HG03469 (cell line): ENCODE data around the gene NFKBIZ.
"Not testable (repeated sequence)": the region's sequence is repeated elsewhere in the genome, so short reads cannot be mapped to it uniquely, and the experiment has no call there.

Source experiments
- ATAC-seq: cut with Tn5 transposase; IDR thresholded peaks from one replicate; pipeline ENCODE4 v1.9.1; 2021; ENCODE audit warnings: mild to moderate bottlenecking, moderate library complexity, moderate number of reproducible peaks; ENCODE audit not compliant: unreplicated experiment

The NFKBIZ gene

DNA sequence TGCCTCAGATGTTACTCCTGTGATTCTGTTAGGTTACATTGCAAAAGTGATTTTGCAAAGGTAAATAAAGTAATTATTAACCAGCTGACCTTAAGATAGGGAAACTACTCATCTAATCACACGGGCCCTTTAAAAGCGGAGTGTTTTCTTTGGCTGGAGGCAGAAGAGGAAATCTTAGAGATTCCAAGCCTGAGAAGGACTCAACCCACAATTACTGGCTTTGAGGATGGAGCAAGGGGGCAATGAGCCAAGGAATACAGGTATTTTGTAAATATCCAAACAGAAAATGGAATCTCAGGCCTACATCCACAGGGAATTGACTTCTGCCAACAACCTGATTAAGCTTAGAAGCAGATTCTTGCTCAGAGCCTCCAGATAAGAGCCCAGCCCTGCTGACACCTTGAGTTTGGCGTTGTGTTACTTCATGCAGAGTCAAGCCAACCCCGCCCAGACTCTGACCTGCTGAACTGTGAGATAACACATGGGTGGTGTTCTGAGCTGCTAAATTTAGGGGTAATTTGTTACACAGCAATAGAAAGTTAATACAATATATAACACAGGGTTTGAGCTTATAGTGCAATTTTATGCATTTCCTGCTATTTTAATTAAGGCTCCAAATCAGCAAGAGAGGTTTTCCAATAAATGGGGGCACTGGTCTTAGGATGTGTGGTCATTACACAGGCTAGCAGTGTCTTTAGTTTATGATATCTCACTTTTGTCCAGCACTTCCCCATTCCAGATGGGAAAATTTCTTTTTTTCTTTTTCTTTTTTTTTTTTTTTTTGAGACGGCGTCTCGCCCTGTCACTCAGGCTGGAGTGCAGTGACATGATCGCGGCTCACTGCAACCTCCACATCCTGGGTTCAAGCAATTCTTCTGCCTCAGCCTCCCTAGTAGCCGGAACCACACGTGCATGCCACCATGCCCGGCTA lies 19.5 kb downstream of the NFKBIZ start:
- no peak for ATAC-seq

DNA sequence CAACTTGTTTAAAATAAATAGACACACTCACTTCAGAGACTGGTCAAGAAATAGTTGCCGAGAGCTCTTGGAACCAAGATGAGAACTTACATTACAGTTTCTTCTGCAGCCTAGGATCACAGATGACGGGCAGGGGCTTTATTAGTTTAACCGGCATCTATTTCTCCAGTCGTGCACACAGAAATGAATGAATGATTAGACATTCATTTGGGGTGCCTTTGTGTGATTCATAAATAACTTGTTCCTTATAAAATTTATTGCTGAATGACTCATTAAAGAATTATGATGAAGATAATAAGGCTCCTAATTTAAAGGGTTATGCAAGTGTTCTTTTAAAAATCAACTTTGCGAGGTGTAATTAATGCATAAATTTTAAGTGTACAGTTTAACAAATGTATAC lies 20.8 kb downstream of the NFKBIZ start:
- ATAC-seq = no peak

DNA sequence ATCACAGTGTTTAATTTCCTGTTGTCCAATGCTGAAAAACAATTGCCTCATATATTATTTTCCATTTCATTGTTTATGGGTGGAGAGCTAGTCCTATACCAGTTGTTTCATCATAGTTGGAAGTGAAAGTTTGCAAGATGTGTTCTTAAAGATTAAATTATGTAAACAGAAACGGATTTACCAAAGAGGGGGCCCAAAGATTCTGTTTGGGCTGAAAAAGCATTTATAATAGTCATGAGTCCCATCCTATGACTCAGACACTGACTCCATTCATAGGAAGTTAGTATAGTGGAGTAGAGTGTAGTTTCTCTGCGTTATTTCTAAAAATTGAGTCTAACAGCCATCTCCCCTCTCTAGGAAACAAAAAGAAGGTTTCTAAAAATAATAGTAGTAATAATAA lies 24.3 kb downstream of the NFKBIZ start:
- ATAC-seq = no peak

DNA sequence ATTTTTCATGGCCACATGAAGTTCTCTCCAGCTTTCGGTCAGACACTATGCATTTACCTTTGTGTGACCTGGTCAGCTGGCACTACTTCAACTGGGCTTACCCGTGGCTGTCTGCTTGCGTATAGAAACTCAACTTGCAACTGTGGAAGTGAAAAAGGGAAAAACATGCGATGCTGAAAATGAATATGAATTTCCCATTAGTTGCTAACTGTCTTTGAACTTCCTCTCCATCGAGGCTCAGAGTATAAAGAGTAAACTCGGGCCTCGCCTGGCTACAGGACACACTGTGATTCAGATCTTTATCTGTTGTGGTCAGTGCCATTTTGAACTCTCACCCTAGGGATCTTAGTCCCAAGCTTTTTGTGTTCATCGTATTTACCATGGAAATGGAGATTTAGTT lies 26.8 kb downstream of the NFKBIZ start:
- no peak for ATAC-seq

DNA sequence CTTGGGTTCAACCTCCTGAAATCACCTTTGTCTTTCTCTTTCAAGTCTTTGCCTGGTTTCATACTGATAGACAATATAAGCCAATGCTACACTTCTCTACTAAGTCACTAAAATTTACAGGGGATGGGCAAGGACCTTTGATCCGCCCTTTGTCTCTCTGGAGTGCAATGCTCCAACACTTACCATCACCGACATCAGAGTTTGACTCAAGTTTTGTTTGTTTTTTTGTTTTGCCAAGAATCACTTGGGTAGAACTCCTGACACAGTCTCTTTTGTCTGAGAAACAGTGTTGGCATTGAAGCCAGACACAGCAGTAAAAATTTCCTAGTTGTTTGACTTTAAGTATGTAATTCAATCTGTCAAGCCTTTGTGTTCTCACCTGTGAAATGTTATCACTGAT lies 29.3 kb downstream of the NFKBIZ start:
- no peak for ATAC-seq

DNA sequence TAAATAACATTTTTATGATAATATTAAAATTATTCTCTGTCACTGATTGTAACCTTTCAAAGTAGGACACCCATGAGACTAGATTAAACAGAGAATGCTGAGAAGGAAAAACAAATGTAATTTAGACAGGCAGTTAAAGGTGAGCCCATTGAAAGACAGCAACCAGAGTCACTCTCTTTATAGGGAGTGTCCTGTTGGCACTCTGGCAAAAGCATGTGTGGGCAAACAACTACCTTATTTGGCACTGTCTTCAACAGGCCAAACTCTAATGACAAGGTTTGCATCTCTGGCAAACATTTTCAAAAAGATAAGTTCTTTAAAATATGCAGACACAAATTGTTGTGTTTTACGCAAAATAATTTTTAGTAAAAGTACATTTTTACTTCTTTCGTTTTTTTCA lies 29.8 kb downstream of the NFKBIZ start:
- no peak for ATAC-seq

DNA sequence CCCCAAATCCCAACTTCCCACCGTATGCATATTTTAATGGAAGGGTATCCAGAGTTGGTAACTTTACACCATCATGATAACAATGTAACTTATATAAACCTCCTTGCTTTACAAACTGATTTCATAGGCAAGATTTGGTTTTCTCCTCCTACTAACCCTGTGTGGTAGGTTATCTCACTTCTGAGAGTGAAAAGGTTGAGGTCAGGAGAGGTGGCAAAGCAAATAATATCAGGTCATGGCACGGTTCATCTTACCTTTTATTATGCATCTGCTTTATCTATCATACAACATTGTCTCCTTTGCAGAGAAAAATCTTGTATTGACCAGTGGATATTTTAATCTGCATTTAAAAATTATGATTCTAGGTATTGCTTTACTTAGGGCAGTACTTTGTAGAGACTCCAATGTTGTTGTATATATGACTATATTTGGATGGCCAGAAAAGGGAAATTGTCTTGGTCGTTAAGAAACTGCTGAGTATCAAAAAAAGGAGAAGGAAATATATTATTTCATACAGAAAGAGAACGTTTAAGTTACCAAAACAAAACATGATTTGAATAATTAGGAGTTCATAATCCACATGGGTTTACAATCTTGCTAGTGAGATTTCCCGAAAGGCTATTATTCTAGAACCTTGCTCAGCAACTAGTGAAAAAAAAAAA lies 30.4 kb downstream of the NFKBIZ start:
- no peak for ATAC-seq

DNA sequence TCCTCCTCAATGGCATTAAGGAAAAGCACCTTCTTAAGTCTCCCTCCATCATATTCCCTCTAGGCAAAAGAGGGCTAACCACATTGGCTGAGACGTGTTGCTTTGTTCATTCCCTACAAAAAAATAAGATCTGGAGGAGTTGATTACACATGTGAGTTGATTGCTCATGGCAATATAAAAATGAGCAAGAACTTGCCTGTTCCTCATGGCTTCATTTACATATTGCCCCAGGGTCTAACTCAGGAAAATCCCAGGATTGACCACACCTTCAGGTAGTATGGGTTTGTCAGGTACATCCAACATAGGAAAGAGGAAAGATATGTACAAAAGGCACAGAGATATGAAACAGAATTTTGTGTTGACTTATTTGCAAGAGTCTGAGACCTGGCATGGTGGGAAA lies 35.5 kb downstream of the NFKBIZ start:
- ATAC-seq = no peak

DNA sequence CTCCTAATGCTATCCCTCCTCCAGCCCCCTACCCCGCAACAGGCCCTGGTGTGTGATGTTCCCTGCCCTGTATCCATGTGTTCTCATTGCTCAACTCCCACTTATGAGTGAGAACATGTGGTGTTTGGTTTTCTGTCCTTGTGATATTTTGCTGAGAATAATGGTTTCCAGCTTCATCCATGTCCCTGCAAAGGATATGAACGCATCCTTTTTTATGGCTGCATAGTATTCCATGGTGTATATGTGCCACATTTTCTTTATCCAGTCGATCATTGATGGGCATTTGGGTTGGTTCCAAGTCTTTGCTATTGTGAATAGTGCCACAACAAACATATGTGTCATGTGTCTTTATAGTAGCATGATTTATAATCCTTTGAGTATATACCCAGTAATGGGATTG lies 36.3 kb downstream of the NFKBIZ start:
- ATAC-seq = not testable (repeated sequence)

DNA sequence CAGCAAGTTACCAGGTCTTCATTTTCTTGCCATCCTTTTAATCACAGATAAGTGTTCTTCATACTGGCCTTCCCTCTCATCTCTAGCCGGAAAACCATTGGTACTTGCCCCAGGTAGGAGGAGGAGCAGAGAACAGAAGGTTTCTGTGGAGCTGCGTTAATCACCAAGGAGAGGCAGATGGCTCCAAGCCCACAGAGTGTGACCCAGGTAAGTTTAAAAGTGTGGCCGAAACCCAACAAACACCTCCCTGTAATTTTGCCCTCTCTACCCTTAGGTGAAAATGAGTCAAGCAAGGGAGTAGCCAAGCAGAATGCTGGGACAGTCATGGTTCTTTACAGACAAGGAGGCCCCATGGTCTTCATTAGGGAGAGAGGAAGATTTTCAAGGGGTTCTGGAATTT lies 37.3 kb downstream of the NFKBIZ start:
- no peak for ATAC-seq

DNA sequence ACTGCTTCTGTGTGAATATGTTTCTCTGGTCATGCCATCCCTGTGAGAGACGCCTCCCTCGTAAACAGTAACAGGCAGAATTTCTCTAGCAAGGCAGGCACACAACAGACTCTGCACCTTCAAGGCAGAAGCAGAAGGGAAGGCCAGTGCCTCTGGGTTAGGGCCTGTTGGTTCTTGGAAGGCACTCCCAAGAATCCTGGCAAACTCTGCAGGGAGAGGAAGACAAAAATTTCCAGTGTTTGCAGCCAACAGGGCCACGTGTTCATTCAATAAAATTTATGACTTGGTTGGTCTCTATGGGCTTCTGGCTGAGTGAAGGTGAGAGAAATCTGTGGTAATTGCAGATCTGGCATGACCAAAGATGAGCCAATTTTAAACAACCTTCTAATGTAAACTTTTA lies 39.3 kb downstream of the NFKBIZ start:
- no peak for ATAC-seq

DNA sequence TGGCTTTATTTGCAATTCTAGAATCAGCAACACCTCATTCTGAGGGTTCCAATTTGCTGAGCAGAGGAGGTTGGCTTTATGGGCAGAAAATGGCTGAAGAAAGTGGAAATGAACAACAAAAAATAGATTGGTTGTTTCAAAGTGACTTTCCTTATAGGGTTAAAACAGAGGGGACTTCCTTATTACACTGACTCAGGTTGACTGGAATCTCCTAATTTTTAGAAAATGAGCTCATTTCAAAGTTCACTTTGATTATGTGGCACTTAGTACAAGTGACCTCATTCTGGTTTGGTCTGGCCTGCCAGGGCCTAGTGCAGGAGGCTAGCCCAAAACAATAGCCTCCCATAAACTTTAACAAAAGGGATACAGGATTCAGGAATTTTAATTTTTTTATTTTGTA lies 41.4 kb downstream of the NFKBIZ start:
- ATAC-seq = no peak

DNA sequence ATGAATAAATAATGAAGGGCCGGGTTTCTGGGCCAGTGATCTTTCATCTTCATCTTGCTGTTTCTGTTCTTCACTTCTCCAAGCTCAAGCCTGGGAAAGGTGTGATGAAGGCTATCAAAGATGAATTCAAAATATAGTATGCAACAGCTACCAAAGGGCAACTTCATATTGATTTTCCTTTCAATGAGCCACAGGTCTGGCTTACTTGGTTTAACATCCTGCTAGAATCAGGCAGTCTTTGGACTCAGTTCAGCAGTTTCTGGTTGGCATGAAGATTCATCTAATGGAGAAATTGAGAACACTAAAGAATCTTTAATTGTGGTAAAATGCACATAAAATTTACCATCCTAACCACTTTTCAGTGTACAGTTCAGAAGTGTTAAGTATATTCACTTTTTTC lies 43.3 kb downstream of the NFKBIZ start:
- ATAC-seq = no peak

DNA sequence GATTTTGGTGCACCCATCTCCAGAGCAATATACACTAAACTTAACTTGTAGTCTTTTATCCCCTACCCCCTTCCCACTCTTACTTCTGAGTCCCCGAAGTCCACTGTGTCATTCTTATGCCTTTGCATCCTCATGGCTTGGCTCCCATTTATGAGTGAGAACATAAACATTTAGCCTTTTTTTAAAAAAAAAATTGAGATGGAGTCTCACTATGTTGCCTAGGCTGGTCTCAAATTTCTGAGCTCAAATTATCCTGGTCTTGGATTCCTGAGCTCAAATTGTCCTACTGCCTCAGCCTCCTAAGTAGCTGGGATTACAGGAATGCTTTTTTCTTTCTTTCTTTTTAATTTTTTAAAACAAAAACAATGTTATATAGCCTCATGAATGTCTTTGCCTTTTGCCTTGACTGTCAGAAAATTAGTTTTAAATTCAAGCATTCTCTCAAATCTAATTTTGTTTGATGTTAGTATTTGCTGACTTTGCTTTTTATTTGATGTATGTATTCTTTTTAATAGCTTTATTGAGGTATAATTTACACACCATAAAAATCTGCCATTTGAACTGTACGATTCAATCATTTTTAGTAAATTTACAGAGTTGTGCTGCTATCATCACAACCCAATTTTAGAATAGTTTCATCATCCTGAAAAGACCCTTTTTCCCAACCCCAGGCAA lies 46.9 kb downstream of the NFKBIZ start:
- no peak for ATAC-seq

DNA sequence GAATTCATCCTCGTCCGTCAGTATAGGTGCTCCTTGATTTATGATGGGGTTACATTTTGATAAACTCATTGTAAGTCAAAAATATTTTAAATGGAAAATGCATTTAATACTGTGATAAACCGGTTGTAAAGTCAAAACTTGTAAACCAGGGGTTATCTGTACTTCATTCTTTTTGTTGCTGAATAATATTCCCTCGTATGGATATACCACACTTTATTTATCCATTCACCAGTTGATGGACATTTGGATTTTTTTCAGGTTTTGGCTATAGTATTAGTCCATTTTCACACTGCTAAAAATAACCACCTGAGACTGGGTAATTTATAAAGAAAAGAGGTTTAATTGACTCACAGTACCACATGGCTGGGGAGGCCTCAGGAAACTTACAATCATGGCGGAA lies 47.7 kb downstream of the NFKBIZ start:
- no peak for ATAC-seq

DNA sequence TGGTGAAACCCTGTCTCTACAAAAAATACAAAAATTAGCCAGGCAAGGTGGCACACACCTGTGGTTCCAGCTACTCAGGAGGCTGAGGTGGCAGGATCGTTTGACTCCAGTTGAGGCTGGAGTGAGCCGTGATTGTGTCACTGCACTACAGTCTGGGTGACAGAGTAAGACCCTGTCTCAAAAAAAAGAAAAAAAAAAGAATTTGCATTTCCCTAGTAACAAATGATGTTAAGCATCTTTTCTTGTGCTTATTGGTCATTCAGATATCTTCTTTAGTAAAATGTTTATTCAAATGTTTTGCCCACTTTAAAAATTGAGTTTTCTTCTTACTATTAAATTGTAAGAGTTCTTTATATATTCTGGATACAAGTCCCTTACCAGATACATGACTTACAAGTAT lies 48.7 kb downstream of the NFKBIZ start:
- ATAC-seq = no peak

DNA sequence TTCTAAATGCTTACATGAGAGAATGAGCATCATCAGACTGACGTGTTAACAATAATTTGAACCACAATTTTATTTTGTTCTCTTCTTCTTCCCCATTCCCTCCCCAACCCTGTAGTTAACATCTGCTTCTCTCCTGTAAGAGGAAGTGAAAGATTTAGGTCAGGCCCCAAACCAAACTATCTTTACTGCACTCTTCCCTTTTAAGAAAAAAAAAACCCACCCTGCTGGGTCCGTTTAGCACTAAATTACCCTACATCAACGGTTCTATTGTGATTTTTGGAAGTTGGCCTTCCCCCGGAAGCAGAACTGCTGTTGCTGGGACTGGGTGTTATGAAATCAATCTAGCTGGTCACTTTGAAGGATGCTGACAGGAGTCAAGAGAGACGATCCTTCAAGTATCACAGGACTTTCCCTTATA lies 49.4 kb downstream of the NFKBIZ start:
- ATAC-seq = peak; percentile 84

DNA sequence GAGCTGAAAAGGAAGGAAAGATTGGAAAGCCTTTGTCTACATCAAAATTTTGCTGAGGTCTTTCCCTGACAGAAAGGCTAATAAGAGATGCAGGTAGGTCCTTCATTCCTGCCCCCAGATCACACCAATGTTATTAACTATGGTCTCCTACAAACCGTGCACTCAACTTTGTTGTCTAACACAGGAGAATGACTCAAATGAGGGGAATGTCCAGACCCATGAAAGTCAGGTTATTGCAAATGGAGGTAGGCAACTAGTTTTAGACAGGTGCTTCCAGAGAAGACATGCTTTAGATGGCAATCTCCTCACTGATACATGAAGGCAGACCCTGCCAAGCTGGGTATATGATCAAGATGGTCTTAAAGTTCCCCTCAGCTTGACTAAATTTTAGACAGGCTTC lies 51.0 kb downstream of the NFKBIZ start:
- no peak for ATAC-seq

DNA sequence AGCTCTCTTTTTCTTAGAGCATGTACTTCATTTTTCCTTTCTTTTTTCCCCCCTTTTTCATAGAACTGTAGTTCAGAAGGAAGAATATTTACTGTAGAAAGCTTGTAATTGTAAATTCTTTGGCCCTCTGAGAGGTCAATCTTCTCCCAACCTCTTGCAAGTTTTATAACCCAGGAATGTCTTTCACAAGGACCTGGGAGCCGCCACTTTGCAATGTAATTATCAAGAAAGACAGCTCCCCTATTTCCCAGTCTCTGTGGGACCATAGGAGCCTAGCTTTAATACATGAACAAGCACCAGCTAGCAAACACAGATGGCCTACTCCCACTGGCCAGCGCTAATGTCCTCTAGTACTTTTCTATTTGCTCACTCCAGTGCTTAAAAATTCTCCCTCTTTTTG lies 51.4 kb downstream of the NFKBIZ start:
- ATAC-seq = no peak

DNA sequence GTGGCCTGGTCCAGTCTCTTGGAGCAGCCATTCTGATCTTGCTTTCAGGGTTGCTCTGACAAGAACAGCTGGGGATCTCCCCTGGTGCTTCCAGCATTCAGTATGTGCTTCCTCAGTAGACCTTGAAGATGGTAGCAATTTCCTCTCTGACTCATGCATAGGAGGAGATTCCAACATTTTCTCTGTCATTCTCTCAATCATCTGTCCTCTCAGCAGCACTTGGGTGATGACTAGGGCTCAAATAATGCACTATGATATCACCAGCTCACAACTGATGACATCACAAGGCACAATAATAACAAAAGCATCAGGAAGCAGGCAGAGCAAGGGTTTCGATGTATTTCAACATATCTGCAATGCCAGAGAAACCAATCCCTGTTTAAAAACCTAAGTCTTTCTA lies 52.7 kb downstream of the NFKBIZ start:
- peak; percentile 36 for ATAC-seq

DNA sequence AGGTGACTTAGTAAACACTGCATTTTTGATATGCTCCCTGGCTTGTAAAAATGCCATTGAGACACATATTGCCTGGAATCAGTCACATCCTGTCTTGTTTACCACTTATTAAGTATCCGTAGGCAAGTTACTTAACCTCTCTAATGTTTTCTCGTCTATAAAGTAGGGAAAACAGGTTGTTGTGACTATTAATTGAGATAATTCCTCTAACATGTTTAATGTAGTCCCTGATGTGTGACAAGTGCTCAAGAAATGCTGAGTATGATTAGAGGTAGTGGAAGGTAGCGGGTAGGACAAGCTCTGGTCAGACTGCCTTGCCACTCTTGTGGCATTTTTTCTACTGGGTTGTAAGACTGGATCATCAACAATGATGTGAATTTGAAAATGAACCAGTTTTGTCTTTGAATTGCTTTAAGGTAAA lies 54.1 kb downstream of the NFKBIZ start:
- no peak for ATAC-seq

DNA sequence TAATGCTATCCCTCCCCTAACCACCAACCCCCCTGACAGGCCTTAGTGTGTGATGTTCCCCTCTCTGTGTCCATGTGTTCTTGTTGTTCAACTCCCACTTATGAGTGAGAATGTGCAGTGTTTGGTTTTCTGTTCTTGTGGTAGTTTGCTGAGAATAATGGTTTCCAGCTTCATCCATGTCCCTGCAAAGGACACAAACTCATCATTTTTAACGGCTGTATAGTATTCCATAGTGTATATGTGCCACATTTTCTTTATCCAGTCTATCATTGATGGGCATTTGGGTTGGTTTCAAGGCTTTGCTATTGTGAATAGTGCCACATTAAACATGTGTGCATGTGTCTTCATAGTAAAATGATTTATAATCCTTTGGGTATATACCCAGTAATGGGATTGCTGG lies 56.3 kb downstream of the NFKBIZ start:
- not testable (repeated sequence) for ATAC-seq
